Activated CD8-positive, alpha-beta memory T cell treated with anti-CD3 and anti-CD28 coated beads, Interleukin-2, amount 50 U/mL, for 4 hours (primary cell): ENCODE measurements around the gene TAF4.
"Not testable (repeated sequence)": the region's sequence is repeated elsewhere in the genome, so short reads cannot be mapped to it uniquely, and the experiment has no call there.

Experiments
- DNase-seq: peaks from one replicate; pipeline ENCODE4 v3.0.0-alpha.2; 2020

TAF4 gene, protein sequence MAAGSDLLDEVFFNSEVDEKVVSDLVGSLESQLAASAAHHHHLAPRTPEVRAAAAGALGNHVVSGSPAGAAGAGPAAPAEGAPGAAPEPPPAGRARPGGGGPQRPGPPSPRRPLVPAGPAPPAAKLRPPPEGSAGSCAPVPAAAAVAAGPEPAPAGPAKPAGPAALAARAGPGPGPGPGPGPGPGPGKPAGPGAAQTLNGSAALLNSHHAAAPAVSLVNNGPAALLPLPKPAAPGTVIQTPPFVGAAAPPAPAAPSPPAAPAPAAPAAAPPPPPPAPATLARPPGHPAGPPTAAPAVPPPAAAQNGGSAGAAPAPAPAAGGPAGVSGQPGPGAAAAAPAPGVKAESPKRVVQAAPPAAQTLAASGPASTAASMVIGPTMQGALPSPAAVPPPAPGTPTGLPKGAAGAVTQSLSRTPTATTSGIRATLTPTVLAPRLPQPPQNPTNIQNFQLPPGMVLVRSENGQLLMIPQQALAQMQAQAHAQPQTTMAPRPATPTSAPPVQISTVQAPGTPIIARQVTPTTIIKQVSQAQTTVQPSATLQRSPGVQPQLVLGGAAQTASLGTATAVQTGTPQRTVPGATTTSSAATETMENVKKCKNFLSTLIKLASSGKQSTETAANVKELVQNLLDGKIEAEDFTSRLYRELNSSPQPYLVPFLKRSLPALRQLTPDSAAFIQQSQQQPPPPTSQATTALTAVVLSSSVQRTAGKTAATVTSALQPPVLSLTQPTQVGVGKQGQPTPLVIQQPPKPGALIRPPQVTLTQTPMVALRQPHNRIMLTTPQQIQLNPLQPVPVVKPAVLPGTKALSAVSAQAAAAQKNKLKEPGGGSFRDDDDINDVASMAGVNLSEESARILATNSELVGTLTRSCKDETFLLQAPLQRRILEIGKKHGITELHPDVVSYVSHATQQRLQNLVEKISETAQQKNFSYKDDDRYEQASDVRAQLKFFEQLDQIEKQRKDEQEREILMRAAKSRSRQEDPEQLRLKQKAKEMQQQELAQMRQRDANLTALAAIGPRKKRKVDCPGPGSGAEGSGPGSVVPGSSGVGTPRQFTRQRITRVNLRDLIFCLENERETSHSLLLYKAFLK

DNA sequence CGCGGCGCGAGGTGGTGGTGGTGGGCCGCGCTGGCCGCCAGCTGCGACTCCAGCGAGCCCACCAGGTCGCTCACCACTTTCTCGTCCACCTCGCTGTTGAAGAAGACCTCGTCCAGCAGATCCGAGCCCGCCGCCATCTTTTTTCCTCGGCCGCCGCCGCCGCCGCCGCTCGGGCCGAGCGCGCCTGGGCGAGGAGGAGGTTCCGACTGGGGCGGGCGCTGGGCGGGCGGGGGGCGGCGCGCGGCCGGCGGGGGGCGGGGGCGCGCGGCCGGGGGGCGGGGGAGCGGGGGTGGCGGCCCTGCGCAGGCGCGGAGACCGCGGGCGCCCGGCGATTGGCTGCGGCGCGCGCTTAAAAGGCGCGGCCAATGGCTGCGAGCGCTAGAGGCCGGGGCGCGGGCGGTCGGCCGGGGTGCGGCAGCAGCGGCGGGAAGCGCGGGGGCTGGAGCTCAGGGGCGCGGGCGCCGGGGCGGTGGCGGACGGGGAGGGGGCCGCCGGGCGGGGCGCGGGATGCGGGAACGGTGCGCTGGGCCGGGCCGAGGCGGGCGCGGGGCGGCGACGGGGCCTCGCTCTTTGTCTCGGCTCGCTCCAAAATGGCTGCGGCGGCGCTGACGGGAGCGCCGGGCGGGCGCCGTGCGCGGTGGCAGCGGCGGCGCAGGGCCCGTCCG is at the start of gene TAF4:
Gene TAF4, minus strand, starts transcription at position 208 of the 665 bp plus-strand sequence. Its CDS starts 71 bp downstream, at position 137.
- DNase-seq = peak; percentile 80

DNA sequence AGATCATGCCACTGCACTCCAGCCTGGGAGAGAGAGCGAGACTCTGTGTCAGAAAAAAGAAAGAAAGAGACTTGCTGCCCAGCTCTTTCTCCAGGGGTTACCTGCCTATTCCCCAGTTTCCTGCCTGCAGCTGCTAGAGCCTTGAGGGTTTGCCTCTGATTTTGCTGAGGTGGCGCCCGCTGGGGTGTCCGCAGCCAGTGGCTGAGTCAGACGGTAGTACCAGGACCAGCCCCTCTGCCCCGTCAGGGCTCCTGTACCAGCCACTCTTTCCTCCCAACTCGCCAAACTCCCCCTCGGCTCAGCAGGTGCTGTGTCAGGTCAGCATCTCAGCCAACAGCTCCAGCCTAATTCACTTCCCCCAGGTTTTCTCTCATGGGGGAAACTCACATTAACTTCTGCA is 49.2 kb upstream of the TAF4 start:
- no peak for DNase-seq

DNA sequence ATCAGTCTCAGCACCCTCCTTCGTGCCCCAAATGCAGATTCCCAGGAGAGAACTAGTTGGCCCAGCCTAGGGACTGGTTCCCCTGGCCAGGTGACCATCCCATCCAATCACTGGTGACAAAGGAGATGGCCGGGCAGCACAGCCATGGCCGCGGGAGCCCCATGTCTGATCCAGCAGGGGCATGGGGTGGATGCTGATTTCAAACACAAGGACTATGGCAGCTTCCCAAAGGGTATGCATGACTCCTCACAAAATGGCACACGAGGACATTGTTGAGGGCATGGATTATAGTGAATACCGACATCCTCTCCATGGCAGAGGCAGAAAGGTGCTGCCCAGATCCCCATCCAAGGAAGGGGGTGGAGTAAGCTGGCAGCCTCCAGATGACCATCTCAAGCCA is 46.7 kb upstream of the TAF4 start:
- no peak for DNase-seq

DNA sequence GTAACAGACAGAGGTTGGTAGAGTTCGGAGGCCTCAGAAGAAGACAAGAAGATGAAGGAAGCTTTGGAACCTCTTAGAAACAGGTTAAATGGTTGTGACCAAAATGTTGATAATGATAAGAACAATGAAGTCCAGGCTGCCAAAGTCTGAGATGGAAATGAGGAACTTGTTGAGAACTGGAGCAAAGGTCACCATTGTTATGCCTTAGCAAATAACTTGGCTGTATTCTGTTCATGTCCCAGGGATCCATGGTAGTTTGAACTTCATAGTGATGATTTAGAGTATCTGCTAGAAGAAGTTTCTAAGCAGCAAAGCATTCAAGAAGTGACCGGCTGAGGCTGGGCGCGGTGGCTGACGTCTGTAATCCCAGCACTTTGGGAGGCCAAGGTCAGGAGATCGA is 45.5 kb upstream of the TAF4 start:
- no peak for DNase-seq

DNA sequence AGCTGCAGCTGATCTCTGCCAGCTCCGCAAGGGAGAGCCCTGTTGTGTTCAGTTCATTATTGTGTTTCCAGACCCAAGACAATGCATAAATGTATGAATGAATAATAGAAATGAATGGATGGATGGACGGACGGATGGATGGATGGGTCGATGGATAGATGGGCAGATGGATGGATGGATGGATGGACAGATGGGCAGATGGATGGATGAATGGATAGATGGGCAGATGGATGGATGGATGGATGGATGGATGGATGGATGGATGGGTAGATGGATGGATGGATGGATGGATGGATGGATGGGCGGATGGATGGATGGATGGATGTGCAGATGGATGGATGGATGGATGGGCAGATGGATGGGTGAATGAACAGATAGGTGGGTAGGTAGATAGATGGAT is 39.9 kb upstream of the TAF4 start:
- no peak for DNase-seq

DNA sequence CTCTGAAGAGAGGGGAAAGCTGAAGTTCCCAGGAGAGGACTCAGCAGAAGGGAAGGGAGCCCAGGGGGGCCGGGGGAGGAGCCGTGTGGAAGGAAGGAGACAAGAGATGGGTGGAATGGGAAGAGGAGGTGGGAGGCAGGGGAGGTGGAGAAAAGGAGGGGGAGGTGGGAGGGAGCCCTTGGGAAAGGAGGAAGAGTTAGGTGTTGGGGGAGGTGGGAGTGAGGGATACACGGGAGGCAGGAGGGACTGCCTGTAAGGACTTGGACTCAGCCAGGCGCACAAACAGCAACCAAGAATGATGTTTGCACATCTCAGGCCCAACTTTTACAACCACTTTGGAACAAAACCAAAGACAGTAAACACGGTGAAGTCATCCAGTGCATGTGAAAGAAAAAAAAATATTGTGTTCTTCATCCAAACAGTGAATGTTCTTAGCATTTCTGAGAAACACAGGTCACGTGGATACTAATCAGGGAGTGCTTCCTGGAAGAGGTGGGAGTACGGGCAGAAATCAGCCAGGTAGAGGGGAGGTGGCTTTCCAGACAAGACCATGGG is 39.2 kb upstream of the TAF4 start:
- DNase-seq = no peak

DNA sequence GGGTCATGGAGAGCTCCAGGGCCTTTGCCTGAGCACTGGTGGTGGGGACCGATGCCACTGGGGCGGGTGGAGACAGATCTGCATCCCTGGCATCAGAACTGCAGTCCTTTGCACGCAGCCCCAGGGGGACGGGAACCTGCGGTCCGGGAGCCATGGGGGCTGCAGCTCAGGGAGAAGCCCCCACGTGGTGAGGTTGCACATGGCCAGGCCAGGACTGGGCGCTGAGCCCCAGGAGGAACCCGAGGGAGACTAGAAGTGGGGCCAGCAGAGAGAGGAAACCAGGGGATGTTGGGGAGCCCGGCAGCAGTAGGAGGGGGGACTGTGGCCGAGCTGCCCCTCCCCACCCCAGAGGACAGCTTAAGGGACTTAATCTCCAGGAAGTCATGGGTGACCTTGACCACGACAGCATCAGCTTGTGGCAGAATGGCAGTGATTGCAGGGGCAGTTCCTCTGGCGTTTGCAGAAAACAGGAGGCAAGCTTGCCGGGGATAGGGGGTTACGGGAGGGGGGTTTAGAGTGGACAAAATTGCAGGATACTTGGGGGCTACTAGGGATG is 38.6 kb upstream of the TAF4 start:
- no peak for DNase-seq

DNA sequence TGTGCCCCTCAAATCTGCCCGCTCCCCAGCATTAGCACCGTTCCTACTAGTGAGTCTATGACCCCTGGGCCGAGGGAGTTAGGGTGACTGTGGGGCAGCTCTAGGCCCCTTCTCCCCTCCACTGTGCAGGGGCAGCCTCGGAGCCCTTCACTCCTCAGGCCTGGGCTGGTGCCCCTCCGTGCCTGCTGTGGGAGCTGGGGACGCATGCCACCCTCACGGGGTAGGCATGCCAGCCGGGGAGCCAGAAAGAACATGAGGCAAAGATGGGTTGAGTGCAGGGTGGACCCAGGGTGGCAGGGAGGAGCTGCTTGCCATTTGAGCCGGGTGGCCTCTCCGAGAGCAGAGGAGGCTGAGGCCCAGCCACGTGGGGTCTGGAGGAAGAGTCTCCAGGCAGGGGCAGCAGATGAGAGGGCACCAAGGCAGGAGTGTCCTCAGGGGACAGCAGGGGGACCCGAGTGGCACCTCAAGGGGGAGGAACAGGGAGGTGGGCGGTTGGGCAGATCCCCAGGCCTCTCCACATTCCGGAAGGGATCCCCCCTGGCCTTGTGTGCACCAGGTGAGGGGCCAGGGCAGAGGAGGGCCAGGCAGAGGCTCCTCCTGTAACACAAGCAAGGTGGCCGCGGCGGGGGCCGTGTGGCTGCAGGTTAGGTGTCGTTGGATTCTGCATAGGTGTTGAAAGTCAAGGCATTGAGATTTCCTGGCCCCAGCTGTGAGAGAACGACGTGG is 38.0 kb upstream of the TAF4 start:
- DNase-seq = no peak

DNA sequence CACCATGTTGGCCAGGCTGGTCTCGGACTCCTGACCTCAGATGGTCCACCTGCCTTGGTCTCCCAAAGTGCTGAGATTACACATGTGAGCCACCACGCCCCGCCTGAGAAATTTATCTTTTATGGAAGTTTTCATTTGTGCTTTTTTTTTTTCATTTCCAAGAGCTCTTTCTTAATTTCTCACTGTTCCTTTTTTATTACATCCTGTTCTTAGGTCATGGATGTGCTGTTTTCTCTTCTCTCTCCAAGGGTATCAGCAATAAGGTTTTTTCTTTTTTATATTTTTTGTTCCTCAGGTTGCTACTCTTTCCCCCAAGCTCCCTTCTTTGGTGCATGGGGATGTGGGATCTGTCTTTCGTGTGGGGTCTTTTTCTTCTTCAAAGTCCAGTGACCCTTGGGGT is 35.4 kb upstream of the TAF4 start:
- no peak for DNase-seq

DNA sequence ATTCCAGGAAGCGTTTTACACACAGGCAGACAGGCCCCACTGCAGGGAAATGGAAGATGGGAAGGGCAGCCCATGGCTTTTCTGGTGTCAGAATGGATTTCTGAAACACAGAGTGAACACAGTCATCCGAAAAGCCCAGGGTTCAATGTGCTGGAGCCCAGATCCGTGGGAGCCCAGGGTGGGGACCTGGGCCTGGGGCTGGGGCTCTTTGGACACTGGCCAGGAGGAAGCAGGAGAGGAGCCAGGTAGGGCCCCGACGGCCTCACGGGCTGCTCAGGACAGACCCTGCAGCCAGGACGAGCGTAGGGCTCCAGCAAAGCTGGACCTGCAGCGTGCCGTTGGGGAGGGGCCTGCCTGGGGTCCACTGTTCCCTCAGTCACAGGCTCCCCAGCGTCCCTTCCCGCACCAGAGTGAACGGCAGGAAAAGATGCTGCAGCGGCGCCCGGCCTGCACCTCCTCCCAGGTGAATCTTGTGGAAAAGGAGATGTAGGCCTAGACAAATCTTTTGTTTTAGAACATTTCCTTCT is 32.3 kb upstream of the TAF4 start:
- no peak for DNase-seq

DNA sequence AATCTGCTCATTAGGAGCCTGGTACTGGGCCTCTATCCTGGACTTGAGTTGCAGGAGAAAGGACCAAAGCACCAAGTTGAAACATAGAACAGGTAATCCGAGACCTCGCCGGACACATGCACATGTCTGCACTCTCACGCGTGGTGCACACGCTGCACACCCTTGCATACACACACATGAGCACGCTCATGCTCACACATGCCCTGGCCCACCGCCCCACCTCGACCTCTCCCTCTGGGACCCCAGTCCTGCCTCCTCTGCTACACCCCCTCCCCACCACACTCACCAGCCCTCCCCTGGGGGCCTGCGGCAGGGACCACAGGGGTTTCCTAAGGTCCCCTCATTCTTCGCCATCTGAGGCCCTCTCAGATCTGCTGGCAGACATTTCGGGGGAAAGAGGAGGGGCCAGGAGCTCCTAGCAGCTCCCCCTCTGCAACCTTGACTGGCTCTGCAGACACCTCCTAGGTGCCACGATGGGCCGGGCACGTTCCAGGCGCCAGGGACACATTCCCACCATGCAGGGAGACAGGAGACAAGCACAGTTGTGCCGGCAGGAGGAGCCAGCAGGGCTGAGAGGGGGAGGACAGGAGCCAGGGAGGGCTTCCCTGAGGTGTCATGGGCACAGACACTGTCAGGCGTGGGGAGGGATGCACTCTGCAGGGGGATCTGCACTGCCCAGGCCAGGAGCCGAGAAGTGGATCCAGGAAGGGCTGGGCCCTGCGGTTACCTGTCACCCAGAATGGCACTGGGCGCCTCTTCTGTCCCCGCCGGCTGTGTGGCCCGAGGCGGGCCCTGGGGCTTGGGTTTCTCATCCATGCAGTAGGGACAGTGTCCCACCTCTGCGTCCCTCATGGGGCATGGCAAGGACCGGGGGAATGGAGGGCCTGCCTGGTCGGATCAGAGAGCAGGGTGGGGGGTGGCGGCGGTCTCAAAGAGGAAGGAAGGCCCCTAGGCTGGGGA is 31.0 kb upstream of the TAF4 start:
- DNase-seq = no peak

DNA sequence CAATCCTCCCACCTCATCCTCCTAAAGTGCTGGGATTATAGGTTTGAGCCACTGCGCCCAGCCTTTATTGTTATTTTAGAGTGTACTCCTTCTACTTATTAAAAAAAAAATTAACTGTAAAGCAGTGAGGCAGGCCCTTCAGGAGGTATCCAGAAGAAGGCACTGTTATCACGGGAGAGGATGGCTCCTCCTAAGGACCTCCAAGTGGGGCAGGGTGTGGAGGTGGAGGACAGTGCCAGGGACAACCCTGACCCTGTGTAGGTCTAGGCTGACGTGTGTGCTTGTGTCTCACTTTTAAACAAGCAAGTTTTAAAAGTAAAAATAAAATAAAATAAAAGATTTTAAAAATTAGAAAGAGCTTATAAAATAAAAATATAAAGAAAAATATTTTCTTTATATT is 23.7 kb upstream of the TAF4 start:
- DNase-seq = no peak

DNA sequence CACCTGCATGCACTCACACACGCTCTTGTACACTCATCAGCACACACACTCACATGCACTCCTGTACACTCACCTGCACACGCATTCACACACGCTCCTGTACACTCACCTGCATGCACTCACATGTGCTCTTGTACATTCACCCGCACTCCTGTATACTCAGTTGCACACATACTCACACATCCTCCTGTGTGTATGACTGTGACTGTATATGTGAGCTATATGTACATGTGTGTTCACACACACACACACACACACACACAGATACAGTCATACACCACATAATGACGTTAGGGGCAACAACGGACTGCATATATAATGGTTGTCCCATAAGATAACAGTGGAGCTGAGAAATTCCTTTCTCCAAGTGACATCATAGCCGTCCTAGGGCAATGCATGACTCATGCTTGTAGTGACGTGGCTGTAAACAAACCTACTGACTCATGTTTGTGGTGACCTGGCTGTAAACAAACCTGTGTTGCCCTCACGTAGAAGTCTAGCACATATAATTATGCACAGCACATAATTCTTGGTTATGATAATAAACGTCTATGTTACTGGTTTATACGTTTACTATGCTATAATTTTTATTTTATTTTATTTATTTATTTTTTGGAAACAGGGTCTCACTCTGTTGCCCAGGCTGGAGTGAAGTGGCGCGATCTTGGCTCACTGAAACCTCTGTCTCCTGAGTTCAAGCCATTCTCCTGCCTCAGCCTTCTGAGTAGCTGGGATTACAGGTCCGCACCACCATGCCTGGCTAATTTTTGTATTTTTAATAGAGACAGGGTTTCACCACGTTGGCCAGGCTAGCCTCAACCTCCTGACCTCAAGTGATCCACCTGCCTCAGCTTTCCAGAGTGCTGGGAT is 22.8 kb upstream of the TAF4 start:
- DNase-seq = no peak

DNA sequence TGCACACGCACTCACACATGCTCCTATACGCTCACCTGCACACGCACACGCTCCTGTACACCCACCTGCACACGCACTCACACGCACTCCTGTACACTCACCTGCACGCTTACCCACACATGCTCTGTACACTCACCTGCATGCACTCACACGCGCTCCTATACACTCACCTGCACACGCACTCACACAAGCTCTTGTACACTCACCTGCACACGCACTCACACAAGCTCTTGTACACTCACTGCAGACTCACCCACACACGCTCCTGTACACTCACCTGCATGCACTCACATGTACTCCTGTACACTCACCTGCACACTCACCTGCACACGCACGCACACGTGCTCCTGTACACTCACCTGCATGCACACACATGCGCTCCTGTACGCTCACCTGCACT is 22.0 kb upstream of the TAF4 start:
- no peak for DNase-seq

DNA sequence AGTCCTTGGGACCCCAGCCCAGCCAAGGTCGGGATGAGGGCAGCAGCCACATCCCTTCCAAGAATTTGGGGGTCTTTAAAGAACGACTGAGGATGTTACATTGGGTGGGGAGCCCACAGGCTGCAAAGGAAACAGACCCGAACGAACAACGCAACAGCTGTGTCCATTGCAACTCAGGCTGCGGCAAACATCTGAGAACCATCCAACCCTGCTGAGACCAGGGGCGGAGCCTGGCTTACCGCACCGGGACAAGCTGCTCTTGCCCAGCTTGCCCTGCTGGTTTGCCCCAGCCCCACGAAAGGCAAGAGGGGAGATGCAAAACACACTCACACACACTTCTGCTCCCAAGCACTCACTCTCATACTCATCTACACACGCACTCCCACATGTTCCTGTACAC is 21.5 kb upstream of the TAF4 start:
- DNase-seq = no peak

DNA sequence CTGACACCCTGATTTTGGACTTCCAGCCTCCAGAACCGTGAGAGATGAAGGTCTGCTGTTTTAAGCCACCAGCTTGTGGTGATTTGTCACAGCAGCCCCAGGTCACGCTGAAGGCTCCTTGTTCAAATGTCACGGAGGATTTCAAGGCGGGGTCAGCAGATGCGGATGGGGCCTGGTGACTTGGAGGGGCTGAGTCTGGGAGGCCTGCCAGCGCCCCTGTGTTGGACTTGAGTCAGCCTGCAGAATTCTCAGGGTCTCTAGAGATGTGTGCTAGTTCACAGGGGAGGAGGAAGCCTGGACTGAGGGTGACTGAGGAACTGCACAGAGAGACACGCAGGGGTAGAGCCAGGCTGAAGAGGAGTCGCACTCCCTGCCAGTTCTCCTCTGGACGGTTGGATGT is 19.5 kb upstream of the TAF4 start:
- no peak for DNase-seq

DNA sequence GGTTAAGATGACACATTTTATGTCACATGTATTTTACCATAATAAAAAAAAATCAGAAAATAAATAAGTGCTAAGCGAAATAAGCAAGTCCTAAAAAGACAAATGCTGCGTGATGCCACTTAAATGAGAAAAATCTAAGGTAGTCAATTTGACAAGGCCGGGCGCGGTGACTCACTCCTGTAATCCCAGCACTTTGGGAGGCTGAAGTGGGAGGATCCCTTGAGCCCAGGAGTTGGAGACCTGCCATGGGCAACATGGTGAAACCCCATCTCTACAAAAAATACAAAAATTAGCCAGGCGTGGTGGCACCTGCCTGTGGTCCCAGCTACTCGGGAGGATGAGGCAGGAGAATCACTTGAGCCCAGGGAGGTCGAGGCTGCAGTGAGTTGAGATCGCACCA is 18.5 kb upstream of the TAF4 start:
- not testable (repeated sequence) for DNase-seq

DNA sequence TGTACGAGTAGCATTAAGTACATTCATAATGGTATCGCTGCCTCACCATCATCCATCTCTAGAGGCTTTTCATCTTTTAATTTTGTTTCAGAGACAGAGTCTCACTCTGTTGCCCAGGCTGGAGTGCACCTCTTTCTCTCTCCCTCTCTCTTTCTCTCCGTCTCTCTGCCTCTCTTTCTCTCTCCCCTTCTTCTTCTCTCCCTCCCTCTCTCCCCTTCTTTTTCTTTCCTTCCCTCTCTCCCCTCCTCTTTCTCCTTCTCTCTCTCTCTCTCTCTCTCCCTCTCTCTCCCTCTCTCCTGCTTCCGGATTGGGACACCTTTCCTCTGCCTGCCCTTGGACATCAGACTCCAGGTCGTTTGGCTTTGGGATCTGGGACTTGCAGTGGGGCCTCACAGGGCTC is 17.6 kb upstream of the TAF4 start:
- DNase-seq = no peak

DNA sequence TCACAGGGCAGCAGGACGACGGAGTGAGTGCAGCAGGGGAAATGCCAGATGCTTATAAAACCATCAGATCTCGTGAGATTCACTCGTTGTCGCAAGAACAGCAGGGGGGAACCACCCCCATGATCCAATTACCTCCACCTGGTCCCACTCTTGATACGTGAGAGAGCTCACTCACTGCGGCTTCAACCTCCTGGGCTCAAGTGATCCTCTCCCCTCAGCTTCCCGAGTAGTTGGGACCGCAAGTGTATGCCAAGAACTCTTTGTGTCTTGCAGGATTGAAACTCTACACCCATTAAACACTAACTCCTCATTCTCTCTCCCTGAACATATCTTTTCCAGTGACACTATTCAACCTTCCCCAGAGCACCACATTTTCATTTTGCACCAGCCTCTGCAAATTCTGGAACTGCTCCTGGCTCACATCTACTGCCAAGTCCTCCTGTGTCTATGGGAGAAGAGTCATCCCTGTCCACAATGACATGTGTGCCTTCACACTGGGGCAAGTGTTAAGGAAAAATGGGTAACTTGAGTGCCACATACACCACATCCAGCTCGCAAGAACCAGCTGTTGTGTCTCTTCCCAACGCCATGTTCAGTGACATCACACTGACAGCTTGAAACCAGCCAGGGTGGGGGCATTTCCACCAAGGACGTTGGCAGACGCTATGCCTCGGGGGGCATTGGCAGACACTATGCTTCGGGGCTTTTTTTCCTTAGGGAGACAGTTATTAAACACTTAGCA is 14.7 kb upstream of the TAF4 start:
- DNase-seq = no peak
